HepG2 (cell line): ENCODE measurements around the gene AUH.

ENCODE experiments used
- BHLHE40 ChIP-seq: IDR thresholded peaks from 2 replicates; pipeline ENCODE4 v1.6.1; 2011; ENCODE audit warnings: low read length, improper control_type of control experiment
- CHD4 ChIP-seq: fragments of 200-600 bp; sonication (generic); IDR thresholded peaks from 2 replicates; pipeline ENCODE4 v1.7.0; 2017; ENCODE audit warnings: mild to moderate bottlenecking, low read length, borderline replicate concordance
- EP300 ChIP-seq, 3 experiments: sonication (generic) in 1 of 3; formaldehyde crosslinking in 1 of 3; IDR thresholded peaks; 2 replicates each; pipeline versions ENCODE4 v1.5.1 to v1.6.1; 2011 to 2020; ENCODE audit warnings: low read depth in 2 of 3, low read length in 2 of 3, borderline replicate concordance in 1 of 3, improper control_type of control experiment in 1 of 3, mild to moderate bottlenecking in 1 of 3, missing genetic modification reagents in 1 of 3, moderate library complexity in 1 of 3
- EZH2 ChIP-seq: conservative IDR thresholded peaks from 2 replicates; pipeline ENCODE4 v1.6.1; 2012; ENCODE audit warnings: mild to moderate bottlenecking, low read depth, low read length, moderate library complexity
- MAX ChIP-seq: IDR thresholded peaks from 2 replicates; pipeline ENCODE4 v1.6.1; 2012; ENCODE audit warnings: inconsistent platforms
- NFRKB ChIP-seq: fragments of 450-650 bp; IDR thresholded peaks from 2 replicates; pipeline ENCODE4 v1.6.1; 2017
- NR1H2 ChIP-seq: sonication (generic); formaldehyde crosslinking; IDR thresholded peaks from 2 replicates; pipeline ENCODE4 v1.8.1; 2022; ENCODE audit warnings: low read depth, missing genetic modification reagents, borderline replicate concordance
- POLR2A ChIP-seq, 2 experiments: IDR thresholded peaks; 2 replicates each; pipeline ENCODE4 v1.6.1; 2011; ENCODE audit warnings: low read depth in 2 of 2, low read length in 2 of 2, mild to moderate bottlenecking in 1 of 2, moderate library complexity in 1 of 2; ENCODE audit not compliant: insufficient read depth in 1 of 2
- RERE ChIP-seq: IDR thresholded peaks from 2 replicates; pipeline ENCODE4 v1.6.1; 2016; ENCODE audit warnings: low read depth, missing genetic modification reagents, missing compliant biosample characterization
- SAFB2 ChIP-seq: sonication (generic); formaldehyde crosslinking; IDR thresholded peaks from 2 replicates; pipeline ENCODE4 v1.5.1; 2020; ENCODE audit warnings: missing genetic modification reagents, low read depth, mild to moderate bottlenecking, borderline replicate concordance
- STAT6 ChIP-seq: sonication (generic); formaldehyde crosslinking; IDR thresholded peaks from 2 replicates; pipeline ENCODE4 v1.4.0; 2020; ENCODE audit warnings: missing genetic modification reagents, mild to moderate bottlenecking, borderline replicate concordance
- ZMYM3 ChIP-seq: sonication (generic); formaldehyde crosslinking; IDR thresholded peaks from 2 replicates; pipeline ENCODE4 v1.5.1; 2020; ENCODE audit warnings: mild to moderate bottlenecking, missing genetic modification reagents
- ZNF781 ChIP-seq: sonication (generic); formaldehyde crosslinking; IDR thresholded peaks from 2 replicates; pipeline ENCODE4 v1.5.1; 2020; ENCODE audit warnings: borderline replicate concordance, mild to moderate bottlenecking, missing genetic modification reagents; ENCODE audit errors: not compliant biosample characterization
- TF ChIP-seq, protein P1 (sequence below): sonication (generic); formaldehyde crosslinking; IDR thresholded peaks from 2 replicates; pipeline ENCODE4 v1.5.0; 2020; ENCODE audit warnings: mild to moderate bottlenecking, missing genetic modification reagents, moderate library complexity

- TF ChIP-seq SAFB2 (CRISPR knock-in tag) (no peak), POLR2A (IDR thresholded peaks at IDR 0.05; ENCODE audit: insufficient read depth in 1 of 2, low read depth in 2 of 2, low read length in 2 of 2) (no peak), EP300 (IDR thresholded peaks at IDR 0.05; ENCODE audit: low read depth in 2 of 2, low read length in 2 of 2) (no peak), EP300 (CRISPR knock-in tag; IDR thresholded peaks at IDR 0.05; ENCODE audit: borderline replicate concordance) (no peak), NFRKB (no peak), EZH2 (no peak), STAT6 (CRISPR knock-in tag) (no peak), RERE (CRISPR knock-in tag) (no peak), BHLHE40 (no peak), NR1H2 (CRISPR knock-in tag) (no peak), MAX (no peak), ZMYM3 (CRISPR knock-in tag) (peak; percentile 79), ZNF781 (CRISPR knock-in tag) (no peak), CHD4 (no peak)
- TF ChIP-seq, protein P1, sequence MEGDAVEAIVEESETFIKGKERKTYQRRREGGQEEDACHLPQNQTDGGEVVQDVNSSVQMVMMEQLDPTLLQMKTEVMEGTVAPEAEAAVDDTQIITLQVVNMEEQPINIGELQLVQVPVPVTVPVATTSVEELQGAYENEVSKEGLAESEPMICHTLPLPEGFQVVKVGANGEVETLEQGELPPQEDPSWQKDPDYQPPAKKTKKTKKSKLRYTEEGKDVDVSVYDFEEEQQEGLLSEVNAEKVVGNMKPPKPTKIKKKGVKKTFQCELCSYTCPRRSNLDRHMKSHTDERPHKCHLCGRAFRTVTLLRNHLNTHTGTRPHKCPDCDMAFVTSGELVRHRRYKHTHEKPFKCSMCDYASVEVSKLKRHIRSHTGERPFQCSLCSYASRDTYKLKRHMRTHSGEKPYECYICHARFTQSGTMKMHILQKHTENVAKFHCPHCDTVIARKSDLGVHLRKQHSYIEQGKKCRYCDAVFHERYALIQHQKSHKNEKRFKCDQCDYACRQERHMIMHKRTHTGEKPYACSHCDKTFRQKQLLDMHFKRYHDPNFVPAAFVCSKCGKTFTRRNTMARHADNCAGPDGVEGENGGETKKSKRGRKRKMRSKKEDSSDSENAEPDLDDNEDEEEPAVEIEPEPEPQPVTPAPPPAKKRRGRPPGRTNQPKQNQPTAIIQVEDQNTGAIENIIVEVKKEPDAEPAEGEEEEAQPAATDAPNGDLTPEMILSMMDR = no peak
Observed at GRCh38 chr9:91185193-91185886, 176.4 kb downstream of the AUH start.
